NOMO-1 treated with dmso at 0.1 percent for 144 hours (cell line): ENCODE data around the gene PKD1.

ENCODE experiments used
- DNase-seq: peaks from one replicate; lab custom pipeline; 2025; ENCODE audit not compliant: unreplicated experiment; lab: John Stamatoyannopoulos, UW

The PKD1 gene

DNA sequence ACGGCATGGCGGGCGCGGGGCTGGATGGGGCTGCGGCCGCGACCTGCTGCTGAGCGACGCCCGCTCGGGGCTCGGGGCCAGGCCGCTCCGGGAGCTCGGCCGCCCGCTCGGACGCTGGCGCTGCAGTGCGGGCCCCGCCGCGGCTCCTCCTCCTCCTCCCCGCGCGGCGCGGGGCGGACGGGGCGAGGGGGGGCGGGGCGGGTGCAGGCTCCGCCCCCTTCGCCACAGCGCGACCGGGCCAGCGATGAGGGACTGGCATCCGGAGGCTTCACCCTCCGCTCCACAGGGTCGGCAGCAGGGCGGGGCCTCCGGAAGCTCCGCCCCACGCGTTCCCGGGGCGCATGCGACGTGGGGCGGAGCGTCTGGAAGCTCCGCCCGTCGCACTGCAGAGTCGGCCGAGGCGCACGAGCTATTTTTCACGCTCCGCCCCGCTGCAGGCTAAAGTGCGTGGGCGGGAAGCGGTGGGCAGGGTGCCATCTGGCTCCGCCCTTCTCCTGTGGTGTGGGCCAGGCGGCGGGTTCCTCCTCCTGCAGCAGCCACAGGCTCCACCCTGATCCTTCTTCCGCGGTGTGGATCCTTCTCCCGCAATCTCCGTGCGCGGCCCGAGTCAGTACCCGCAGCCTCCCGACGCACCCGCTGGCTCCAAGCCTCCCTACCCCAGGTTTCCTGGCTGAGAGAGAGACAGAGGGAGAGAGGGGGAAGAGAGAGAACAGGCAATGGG, at the start of gene PKD1:
PKD1 (minus strand) TSS at position 129 of the 721 bp plus-strand sequence. CDS start 209 bp downstream, outside the sequence.
- DNase-seq = peak; percentile 72

GRCh38 chr16:2184962-2185361, 49.3 kb upstream of the PKD1 start:
- DNase-seq = no peak

- no peak for DNase-seq
These were observed 48.6 kb upstream of the PKD1 start for GRCh38 chr16:2184346-2184745.

- no peak for DNase-seq
These were observed 48.0 kb upstream of the PKD1 start for GRCh38 chr16:2183671-2184070.

DNA sequence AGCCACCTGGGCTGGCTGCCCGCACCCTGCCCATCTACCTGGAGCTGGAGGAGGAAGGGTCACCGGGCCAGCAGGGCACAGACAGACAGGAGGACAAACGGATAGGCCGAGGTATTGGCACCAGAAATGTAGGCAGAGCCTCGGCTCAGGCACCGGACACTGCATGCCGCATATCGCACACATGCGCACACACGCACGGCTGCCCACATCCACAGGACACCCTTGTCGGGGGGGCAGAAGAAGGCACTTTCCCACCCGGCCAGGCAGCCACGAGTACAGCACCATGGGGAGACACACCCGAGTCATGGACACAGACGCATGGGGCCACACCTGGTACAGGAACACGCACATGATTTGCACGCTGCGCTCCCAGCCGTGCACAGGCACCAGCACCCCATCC, 46.3 kb upstream of the PKD1 start:
- no peak for DNase-seq

DNA sequence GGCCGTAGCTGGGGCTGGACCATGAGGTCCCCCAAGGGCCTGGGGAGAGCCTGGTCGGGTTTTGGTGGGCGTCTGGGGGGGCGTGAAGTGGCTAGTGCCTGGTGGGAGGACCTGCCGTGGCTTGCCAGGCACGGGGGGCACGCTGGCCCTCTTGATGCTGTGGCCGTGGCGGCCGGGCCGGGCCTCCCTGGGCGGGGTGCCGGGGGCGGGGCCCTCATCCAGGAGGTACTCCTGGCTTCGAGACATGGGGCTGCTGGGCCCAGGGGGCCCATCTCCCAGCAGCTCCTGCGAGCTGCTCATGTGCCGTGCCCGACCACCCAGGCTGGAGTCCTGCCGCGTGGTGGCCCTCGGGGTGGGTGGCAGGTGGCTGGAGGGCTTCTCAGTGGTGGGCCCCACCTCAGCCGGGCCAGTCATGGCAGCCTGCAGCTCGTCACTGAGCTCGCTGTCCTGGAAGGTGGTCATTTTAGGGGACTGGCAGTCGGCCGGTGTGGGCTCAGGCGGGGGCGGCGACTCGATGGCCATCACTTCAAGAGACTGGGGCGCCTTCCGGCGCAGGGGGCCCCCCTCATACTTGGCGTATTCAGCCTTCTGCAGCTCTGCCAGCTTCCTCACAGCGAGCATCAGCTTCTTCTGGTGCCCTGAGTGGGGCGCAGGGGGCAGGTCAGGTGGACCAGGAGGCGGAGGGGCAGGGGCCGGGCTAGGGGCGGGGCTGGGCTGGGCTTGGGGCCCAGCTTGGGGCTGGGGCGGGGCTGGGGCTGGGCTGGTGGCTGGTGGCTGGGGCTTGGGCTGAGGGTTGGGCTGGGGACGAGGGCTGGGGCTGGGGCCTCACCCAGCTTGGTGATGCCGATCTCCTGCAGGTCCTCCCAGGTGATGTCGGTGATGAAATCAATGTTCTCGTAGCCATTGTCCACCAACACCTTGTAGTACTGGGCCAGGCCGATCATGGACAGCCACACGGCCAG, 45.5 kb upstream of the PKD1 start:
- no peak for DNase-seq

- no peak for DNase-seq
These were observed 44.8 kb upstream of the PKD1 start for GRCh38 chr16:2180461-2180860.

DNA sequence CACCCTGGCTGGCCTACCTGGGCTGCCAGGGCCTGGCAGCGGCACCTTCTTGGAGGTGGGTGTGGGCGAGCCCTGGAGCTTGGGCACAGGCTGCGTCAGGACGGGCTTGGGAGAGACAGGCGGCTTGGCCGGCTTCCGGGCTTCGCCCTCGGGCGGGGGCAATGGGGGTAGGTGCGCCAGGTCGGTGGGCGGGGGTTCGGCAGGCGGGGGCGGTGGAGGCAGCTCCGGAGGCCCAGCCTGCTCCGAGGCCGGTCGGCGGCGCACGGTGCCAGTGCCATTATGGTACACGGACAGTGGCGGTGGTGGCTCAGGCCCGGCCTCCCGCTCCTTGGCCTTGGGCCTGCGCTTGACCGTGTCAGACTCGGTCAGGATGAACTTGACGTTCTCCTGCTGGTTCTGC, 43.9 kb upstream of the PKD1 start:
- DNase-seq = no peak

DNA sequence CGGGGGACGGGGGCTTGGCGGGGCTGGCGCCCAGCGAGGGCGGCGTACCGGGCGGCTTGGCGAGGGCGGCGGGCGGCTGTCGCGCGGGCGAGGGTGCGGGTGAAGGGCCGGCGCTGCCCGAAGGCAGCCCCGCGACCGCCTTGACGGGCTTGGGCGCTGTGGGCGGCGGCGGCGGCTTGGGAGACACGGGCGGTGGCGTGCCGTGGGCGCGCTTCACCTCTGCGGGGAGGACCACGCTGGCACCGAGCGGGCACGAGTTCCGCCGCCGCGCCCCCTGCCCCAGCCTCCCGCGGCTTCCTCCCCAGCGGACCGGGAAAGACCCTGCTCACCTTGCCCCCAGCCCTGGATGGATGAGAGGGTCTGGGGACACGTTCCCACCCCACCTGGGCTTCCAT, 43.4 kb upstream of the PKD1 start:
- DNase-seq = no peak

GRCh38 chr16:2178321-2179106, 42.8 kb upstream of the PKD1 start:
- DNase-seq = no peak

DNA sequence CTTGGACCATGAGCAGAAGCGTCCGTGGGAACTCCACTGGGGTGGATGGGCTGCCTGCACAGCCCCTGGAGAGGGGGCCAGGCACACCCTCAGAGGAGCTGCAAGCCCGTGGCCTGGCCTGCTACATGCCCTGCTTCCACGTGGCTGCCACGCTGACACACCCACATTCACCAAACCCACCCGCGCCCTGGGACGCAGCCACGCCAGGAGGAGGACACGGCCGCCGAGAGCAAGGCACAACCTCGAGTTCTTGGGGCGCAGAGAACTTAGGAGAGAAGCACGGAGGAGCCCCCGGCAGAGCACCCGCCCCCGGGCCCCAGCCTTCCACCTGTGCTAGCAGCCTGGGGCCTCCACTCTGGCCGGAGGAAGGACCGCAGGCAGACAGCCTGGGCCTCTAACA, 41.9 kb upstream of the PKD1 start:
- no peak for DNase-seq

GRCh38 chr16:2177101-2177500, 41.4 kb upstream of the PKD1 start:
- no peak for DNase-seq

DNA sequence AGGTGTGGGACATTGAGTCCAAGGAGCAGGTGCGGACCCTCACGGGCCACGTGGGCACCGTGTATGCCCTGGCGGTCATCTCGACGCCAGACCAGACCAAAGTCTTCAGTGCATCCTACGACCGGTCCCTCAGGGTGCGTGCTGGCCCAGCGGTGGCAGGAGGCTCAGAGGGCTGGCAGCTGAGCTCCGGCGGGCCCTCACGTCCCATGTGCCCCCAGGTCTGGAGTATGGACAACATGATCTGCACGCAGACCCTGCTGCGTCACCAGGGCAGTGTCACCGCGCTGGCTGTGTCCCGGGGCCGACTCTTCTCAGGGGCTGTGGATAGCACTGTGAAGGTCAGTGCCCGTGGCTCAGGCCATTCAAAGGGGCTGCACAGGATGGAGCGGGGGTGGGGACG, 40.3 kb upstream of the PKD1 start:
- DNase-seq = no peak

DNA sequence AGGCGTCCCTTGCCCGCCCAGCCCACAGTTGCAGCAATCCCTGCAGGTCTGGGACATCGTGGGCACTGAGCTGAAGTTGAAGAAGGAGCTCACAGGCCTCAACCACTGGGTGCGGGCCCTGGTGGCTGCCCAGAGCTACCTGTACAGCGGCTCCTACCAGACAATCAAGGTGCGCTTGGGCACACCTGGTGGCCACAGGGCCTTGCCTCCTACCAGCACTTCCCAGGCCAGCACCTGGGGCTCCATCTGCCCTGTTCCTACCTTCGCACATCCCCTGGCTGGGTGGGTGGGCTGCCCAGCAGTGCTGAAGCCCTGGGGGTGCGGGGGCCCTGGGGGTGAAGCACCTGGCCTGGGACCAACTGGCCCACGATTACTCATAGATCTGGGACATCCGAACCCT, 39.8 kb upstream of the PKD1 start:
- no peak for DNase-seq

DNA sequence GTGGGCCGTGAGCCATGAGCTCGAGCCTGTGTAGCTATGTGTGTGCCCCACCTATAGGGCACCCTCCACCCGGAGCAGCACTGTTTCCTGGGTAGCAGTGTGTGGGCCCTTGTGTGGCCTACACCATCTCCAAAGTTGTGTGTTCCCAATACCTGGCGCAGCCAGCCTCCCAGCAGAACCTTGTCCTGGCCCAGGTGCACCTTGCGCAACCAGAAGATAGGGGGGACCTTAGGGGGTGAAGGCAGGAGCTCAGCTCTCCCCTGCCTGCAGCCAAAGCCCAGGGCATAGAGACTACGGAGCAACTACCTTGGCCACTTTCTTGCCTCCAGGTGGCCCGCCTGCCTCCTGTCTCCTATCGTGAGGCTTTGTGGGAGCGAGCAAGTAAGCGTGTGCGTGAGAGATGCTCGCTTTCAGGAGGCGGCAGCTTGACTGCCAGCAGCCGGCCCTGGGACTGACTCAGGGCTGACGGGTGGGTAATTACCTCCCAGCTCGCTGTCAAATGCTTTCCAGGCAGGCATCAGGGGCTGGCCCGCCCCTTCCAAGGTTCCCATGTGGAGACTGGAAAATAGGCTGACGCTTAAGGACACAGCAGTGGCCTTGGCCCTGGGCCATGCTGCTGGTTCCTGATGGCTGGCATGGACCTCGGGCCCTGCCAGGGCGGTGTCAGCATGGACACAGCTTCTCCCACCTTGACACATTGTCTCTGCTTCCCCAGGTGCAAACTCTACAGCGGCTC, 38.9 kb upstream of the PKD1 start:
- no peak for DNase-seq

DNA sequence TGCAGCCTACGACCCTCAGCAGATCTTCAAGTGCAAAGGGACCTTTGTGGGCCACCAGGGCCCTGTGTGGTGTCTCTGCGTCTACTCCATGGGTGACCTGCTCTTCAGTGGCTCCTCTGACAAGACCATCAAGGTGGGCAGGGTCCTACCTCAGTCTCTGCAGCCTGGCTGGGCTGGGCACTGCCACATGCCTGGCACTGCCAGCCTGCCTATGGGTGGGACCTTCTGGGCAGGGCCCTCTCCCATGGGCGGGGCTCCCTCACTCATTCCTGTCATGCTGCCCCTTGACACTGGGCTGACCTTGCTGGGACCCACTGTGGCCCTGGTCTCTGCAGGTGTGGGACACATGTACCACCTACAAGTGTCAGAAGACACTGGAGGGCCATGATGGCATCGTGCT, 38.2 kb upstream of the PKD1 start:
- DNase-seq = no peak

- DNase-seq = no peak
These were observed 37.7 kb upstream of the PKD1 start for GRCh38 chr16:2173366-2173765.

GRCh38 chr16:2172688-2173335, 37.1 kb upstream of the PKD1 start:
- DNase-seq = no peak

GRCh38 chr16:2171601-2172178, 36.0 kb upstream of the PKD1 start:
- no peak for DNase-seq
